ENCODE results near the gene RTL5. TPM values are rescaled to one million over a fixed set of nuclear protein-coding genes. Genes with fewer than 3 reads are reported as not detected.

Gene RTL5
- total and polyA plus RNA-seq, 2 experiments from 2014 or later = 0.31 to 0.94 TPM

GRCh38 chrX:72081605-72082320, 50.0 kb downstream of the RTL5 start:
- Histone ChIP-seq H3F3A (replicated peaks; ENCODE audit: low read depth) (no peaks in the 10 kb centered on the region), H3K9me2 (ENCODE audit: insufficient read depth) (no peaks in the 10 kb centered on the region), H3K4me3 (no peak overlapping the region), H4K20me1 (replicated peaks; ENCODE audit: insufficient read depth) (no peaks in the 10 kb centered on the region), H3K27ac (ENCODE audit: low read depth) (no peak overlapping the region), H2AFZ (no peak overlapping the region), H3K4me1 (ENCODE audit: insufficient read depth) (no peaks in the 10 kb centered on the region), H3K79me2 (replicated peaks; ENCODE audit: insufficient read depth) (no peaks in the 10 kb centered on the region), H3K36me3 (ENCODE audit: insufficient read depth) (no peaks in the 10 kb centered on the region), H3K4me2 (no peak overlapping the region), H3K27me3 (ENCODE audit: insufficient read depth) (no peaks in the 10 kb centered on the region)
- Mint-ChIP-seq H3K36me3 (ENCODE audit: low read depth) (no peaks in the 10 kb centered on the region), H3K27me3 (ENCODE audit: insufficient read depth, low read depth, poor library complexity) (peaks cover 5% of the 10 kb centered on the region), H3K4me1 (peaks cover 27% of the 10 kb centered on the region), H3K27ac (no peak overlapping the region), H3K4me3 (no peak overlapping the region), H3K9me3 (no peaks in the 10 kb centered on the region)
- TF ChIP-seq ZNF462 (CRISPR knock-in tag; IDR thresholded peaks at IDR 0.05) = no peak
- TF ChIP-seq ZNF331 (CRISPR knock-in tag; IDR thresholded peaks at IDR 0.05; ENCODE audit: low read depth) = no peak
- ATAC-seq = no peak
- no peak for DNase-seq (ENCODE audit: low spot score)

- no peak overlapping the region for H3K27ac Mint-ChIP-seq
- no peak overlapping the region for H2AFZ ChIP-seq
- no peak for TF ChIP-seq STAT1 (IDR thresholded peaks at IDR 0.05; ENCODE audit: unreplicated experiment)
- TF ChIP-seq POLR2AphosphoS5 (IDR thresholded peaks at IDR 0.05; ENCODE audit: low read depth) = no peak
- no peak for TF ChIP-seq CTCF (conservative IDR thresholded peaks at IDR 0.05; ENCODE audit: low read depth in 2 of 2)
- no peak for TF ChIP-seq EZH2phosphoT487 (IDR thresholded peaks at IDR 0.05; ENCODE audit: unreplicated experiment)
- no peak for TF ChIP-seq EZH2 (IDR thresholded peaks at IDR 0.05; ENCODE audit: low read depth, unreplicated experiment)
- TF ChIP-seq ETS1 (IDR thresholded peaks at IDR 0.05) = no peak
Observed at GRCh38 chrX:72080800-72081199, 50.9 kb downstream of the RTL5 start.

More at GRCh38 chrX:72080800-72081199, 50.9 kb downstream of the RTL5 start:
- no peak overlapping the region for H3K4me3 ChIP-seq
- no peaks in the 10 kb centered on the region for H3K9me2 ChIP-seq (ENCODE audit: insufficient read depth)
- H3K27ac ChIP-seq (ENCODE audit: low read depth) = no peak overlapping the region
- H3K27me3 Mint-ChIP-seq (ENCODE audit: insufficient read depth, low read depth, poor library complexity) = peaks cover 5% of the 10 kb centered on the region
- H3K4me3 Mint-ChIP-seq = no peak overlapping the region
- H3K4me2 ChIP-seq = no peak overlapping the region
- DNase-seq (ENCODE audit: low spot score) = no peak
- H3K9me3 Mint-ChIP-seq = no peaks in the 10 kb centered on the region
- peaks cover 26% of the 10 kb centered on the region for H3K4me1 Mint-ChIP-seq
- H4K20me1 ChIP-seq (replicated peaks; ENCODE audit: insufficient read depth) = no peaks in the 10 kb centered on the region
- H3K79me2 ChIP-seq (replicated peaks; ENCODE audit: insufficient read depth) = no peaks in the 10 kb centered on the region
- H3K27me3 ChIP-seq (ENCODE audit: insufficient read depth) = no peaks in the 10 kb centered on the region
- no peaks in the 10 kb centered on the region for H3F3A ChIP-seq (replicated peaks; ENCODE audit: low read depth)
- no peaks in the 10 kb centered on the region for H3K36me3 ChIP-seq (ENCODE audit: insufficient read depth)
- no peaks in the 10 kb centered on the region for H3K36me3 Mint-ChIP-seq (ENCODE audit: low read depth)
- ATAC-seq = no peak
- no peaks in the 10 kb centered on the region for H3K4me1 ChIP-seq (ENCODE audit: insufficient read depth)

Data from GM23338 (cell line).